Endodermal cell (in vitro differentiated cells): Measurements from ENCODE around the gene SLC4A1AP. TPM values are rescaled to one million over a fixed set of nuclear protein-coding genes. Genes with fewer than 3 reads are reported as not detected.
A peak's percentile ranks its signal among the peaks of the same experiment; 100 is the strongest.
"Not testable (repeated sequence)": the region's sequence is repeated elsewhere in the genome, so short reads cannot be mapped to it uniquely, and the experiment has no call there.

Experiments used
- DNase-seq: peaks from one replicate; pipeline ENCODE4 v3.0.0-alpha.2; 2017
- H3K27ac ChIP-seq: 2 replicates; pipeline ENCODE4 v1.5.1; 2013; ENCODE audit warnings: mild to moderate bottlenecking, low read depth, low read length, moderate library complexity
- H3K27me3 ChIP-seq: 2 replicates; pipeline ENCODE4 v1.6.1; 2013; ENCODE audit warnings: mild to moderate bottlenecking, low read length, moderate library complexity; ENCODE audit not compliant: insufficient read depth, control insufficient read depth, poor library complexity, severe bottlenecking
- H3K36me3 ChIP-seq: 2 replicates; pipeline ENCODE4 v1.7.0; 2013; ENCODE audit warnings: mild to moderate bottlenecking, low read length, moderate library complexity; ENCODE audit not compliant: control insufficient read depth, insufficient read depth
- H3K4me1 ChIP-seq: one replicate; pipeline ENCODE4 v1.7.0; 2013; ENCODE audit warnings: low read length; ENCODE audit not compliant: control insufficient read depth, insufficient read depth
- H3K4me3 ChIP-seq: 2 replicates; pipeline ENCODE4 v1.5.1; 2013; ENCODE audit warnings: mild to moderate bottlenecking, low read length, moderate library complexity
- H3K9ac ChIP-seq: 2 replicates; pipeline ENCODE4 v1.6.1; 2013; ENCODE audit warnings: mild to moderate bottlenecking, low read length, moderate library complexity; ENCODE audit not compliant: poor library complexity, severe bottlenecking; ENCODE audit errors: extremely low read depth
- H3K9me3 ChIP-seq: 2 replicates; pipeline ENCODE4 v1.6.1; 2013; ENCODE audit warnings: mild to moderate bottlenecking, low read length, moderate library complexity; ENCODE audit not compliant: control insufficient read depth
- H3K27ac Mint-ChIP-seq: 2 replicates; pipeline ENCODE4 v1.8.0; 2020; ENCODE audit warnings: mixed read lengths
- H3K27me3 Mint-ChIP-seq: 2 replicates; pipeline ENCODE4 v1.8.0; 2021; ENCODE audit warnings: mild to moderate bottlenecking, mixed read lengths; ENCODE audit not compliant: insufficient read depth
- H3K36me3 Mint-ChIP-seq: 2 replicates; pipeline ENCODE4 v1.8.0; 2020; ENCODE audit warnings: low read depth, mixed read lengths
- H3K4me1 Mint-ChIP-seq: 2 replicates; pipeline ENCODE4 v1.8.0; 2020; ENCODE audit warnings: mixed read lengths
- H3K4me3 Mint-ChIP-seq: 2 replicates; pipeline ENCODE4 v1.8.0; 2020; ENCODE audit warnings: mild to moderate bottlenecking, moderate library complexity, mixed read lengths
- H3K9me3 Mint-ChIP-seq: 2 replicates; pipeline ENCODE4 v1.8.0; 2020; ENCODE audit warnings: mild to moderate bottlenecking, mixed read lengths
- CTCF ChIP-seq: fragments of 200-600 bp; sonication (generic); conservative IDR thresholded peaks from 2 replicates; pipeline ENCODE4 v1.5.0; 2021; ENCODE audit warnings: antibody characterized with exemption, mild to moderate bottlenecking
- WGBS, 2 experiments: methylation state at CpG; one replicate each; pipeline versions ENCODE4 v1.1.5 to v1.1.7; 2013; ENCODE audit warnings: missing lambda C conversion rate in 2 of 2, mixed read lengths in 1 of 2; ENCODE audit not compliant: insufficient coverage in 1 of 2, insufficient read length in 1 of 2; 5-methylcytosine and 5-hydroxymethylcytosine counted together
- total RNA-seq, 2 donors: library from RNA; stranded (reverse); fragmentation: NEBNext Ultra II Directional in 1 of 2; extraction: Animal tissue kit (Norgen Biotek cat#: 25700) in 1 of 2; gene quantifications; 2 replicates in 1 of 2; 3 replicates in 1 of 2; pipeline ENCODE4 v1.2.1, GENCODE V29; 2021

SLC4A1AP gene
- total RNA-seq, 2 donors from 2014 or later: 24.7 to 24.9 TPM

GRCh38 chr2:27683390-27684071 lies 19.8 kb downstream of the SLC4A1AP start:
- Mint-ChIP-seq H3K9me3 (no peaks in the 10 kb centered on the region), H3K4me3 (no peak overlapping the region), H3K27me3 (no peaks in the 10 kb centered on the region), H3K27ac (peak overlapping the region; percentile 90), H3K4me1 (peaks cover 25% of the 10 kb centered on the region), H3K36me3 (peaks cover 51% of the 10 kb centered on the region)
- peak; percentile 100 for TF ChIP-seq CTCF
- no peaks in the 10 kb centered on the region for H3K9me3 ChIP-seq
- WGBS, 2 experiments: 43 to 51% methylated on average over 6 to 9 of the region's 9 CpGs
- DNase-seq: peak; percentile 95
- peaks cover 73% of the 10 kb centered on the region for H3K36me3 ChIP-seq
- no peak overlapping the region for H3K4me3 ChIP-seq
- peaks cover 11% of the 10 kb centered on the region for H3K4me1 ChIP-seq
- no peaks in the 10 kb centered on the region for H3K27me3 ChIP-seq
- no peak overlapping the region for H3K9ac ChIP-seq
- no peak overlapping the region for H3K27ac ChIP-seq

- not testable (repeated sequence) for H3K27me3 Mint-ChIP-seq, H3K9me3 Mint-ChIP-seq, H3K4me1 ChIP-seq, H3K4me3 Mint-ChIP-seq, H3K27ac ChIP-seq, H3K27ac Mint-ChIP-seq, DNase-seq, H3K27me3 ChIP-seq, H3K9me3 ChIP-seq, H3K9ac ChIP-seq, H3K4me3 ChIP-seq
- 67% methylated on average over 1 of the region's 1 CpG; no CpG with 5 or more reads in 1 of the 2 experiments for WGBS, 2 experiments
- Mint-ChIP-seq H3K36me3 (peaks cover 43% of the 10 kb centered on the region), H3K4me1 (peaks cover 20% of the 10 kb centered on the region)
- peaks cover 73% of the 10 kb centered on the region for H3K36me3 ChIP-seq
Observed at GRCh38 chr2:27685006-27685405, 21.3 kb downstream of the SLC4A1AP start.

- peaks cover 72% of the 10 kb centered on the region for H3K36me3 ChIP-seq
- DNase-seq: no peak
- peaks cover 18% of the 10 kb centered on the region for H3K4me1 Mint-ChIP-seq
- H3K27me3 ChIP-seq: no peaks in the 10 kb centered on the region
- peaks cover 6% of the 10 kb centered on the region for H3K4me1 ChIP-seq
- no peak overlapping the region for H3K27ac Mint-ChIP-seq
- no peak overlapping the region for H3K9ac ChIP-seq
- no peak overlapping the region for H3K4me3 ChIP-seq
- H3K9me3 Mint-ChIP-seq: no peaks in the 10 kb centered on the region
- H3K36me3 Mint-ChIP-seq: peaks cover 42% of the 10 kb centered on the region
- H3K9me3 ChIP-seq: no peaks in the 10 kb centered on the region
- no peaks in the 10 kb centered on the region for H3K27me3 Mint-ChIP-seq
- no peak for TF ChIP-seq CTCF
- WGBS, 2 experiments: 100% methylated on average over 1 to 2 of the region's 3 CpGs
- no peak overlapping the region for H3K27ac ChIP-seq
- H3K4me3 Mint-ChIP-seq: no peak overlapping the region
Observed at GRCh38 chr2:27685577-27685976, 21.9 kb downstream of the SLC4A1AP start.
